SIG-M5 (cell line): ENCODE results near the gene CRYL1.

Experiments
- DNase-seq: peaks from one replicate; lab custom pipeline; 2025; lab: John Stamatoyannopoulos, UW

The CRYL1 gene

DNA sequence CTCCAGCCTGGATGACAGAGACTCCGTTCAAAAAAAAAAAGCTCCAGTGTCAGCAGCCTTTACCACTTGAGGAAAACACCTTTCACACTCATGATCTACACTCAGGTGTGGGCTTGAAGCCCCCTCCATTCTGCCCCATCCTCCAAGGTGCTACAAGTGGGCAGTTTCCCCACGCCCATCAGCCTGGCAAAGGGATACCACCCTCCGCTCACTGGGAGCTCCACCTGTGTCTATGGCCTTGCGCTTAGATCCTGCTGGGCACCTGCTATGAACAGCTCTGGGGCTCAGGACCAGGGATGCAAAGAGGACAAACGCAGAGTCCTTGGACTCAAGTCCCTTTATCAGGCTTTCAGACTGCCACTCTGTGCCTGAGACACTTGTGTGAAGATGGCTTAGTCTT lies 127.8 kb downstream of the CRYL1 start:
- DNase-seq: no peak

DNA sequence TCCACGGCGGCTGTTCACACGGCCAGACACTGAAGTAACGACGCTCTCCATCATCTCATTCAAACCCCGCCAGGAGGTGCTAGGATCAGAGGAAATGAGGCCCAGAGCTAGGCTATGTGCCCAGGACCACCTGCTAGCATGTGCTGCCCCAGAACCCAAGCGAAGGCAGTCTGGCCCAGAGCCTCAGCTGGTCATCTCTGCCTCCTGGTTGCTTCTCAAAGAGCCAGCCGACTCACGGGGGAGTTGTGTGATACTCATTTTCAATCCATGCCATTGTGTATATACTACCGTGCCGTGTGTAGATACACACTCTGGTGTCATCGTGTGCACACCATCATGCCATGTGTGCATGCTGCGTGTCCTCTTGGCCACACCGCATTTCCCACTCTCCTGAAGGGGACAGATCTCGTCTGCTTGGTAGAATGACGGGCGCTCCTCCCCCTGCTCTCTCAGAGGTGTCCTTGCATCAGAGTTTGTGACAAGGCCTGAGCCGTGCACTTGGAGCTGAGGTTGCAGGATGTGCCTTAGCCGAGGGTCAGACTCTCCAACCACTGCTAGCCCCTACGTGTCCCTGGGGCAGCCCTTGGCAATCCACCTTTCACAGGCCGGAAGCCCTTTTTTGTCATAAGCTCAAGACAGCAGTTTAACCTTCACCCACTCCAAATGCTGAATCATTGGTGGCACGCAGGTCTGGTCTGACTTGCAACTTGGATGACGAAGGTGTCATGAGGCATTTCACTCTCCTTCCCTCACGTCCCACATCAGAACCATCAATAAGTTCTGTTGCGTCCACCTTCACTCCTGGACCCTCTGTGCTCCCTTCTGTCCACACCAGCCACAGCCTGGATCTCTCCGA lies 130.4 kb downstream of the CRYL1 start:
- no peak for DNase-seq

DNA sequence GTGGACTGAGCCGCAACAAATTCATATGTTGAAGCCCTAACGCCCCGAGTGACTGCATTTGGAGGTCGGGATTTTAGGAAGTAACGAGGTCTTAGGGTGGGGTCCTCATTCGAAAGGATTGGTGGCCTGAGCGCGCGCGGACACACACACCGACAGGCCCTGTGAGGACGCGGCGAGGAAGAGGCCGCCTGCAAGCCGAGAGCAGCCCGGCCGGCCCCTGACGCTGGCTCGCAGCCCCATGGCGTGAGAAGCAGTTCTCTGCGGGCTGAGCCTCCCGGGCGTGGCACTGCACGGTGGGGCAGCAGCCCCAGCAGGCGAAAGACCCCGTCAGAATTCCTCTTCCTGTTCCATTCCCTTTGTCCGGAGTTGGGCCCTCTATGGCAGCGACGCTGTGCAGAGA lies 131.2 kb downstream of the CRYL1 start:
- DNase-seq: no peak

DNA sequence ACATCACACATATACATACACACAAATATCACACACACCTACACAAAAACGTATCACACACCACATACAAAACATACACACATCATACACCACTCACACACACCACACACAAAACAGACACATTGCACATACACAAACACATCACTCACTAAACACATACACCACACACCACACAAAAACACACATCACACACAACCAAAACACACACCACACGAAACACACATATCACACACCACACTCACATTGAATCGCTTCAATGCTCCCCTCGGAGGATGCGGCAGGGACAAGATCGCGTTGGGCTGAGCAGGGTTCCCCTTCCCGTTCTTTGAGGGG lies 131.5 kb downstream of the CRYL1 start:
- DNase-seq: no peak

DNA sequence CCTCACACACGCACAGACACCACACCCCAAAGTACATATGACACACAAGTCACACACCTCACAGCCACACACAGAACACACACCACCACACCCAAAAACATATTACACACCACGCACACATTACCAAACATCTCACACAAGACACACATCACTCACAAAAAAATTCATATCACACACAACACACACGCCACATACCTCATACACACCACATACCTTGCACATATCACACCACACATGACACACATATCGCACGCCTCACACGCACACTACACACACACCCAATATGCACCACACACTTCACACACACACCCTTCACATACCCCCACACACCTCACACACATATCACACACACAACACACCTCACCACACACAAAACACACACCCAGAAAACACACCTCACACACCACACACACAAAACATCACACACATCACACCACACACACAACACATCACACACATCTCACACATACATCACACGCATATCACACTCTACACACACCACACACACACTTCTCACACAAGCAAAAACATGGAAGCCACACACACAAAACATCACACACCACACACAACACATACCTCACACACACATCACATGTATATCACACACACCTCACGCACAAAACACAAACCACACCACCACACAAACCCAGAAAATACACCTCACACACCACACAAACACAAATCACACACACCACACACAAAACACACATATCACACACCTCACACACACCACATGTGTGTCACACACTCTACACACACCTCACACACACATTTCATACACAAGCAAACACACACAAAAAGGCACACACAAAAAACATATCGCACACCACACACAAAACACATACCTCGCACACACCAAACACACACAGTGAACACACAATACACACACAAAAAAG lies 132.1 kb downstream of the CRYL1 start:
- DNase-seq: no peak

DNA sequence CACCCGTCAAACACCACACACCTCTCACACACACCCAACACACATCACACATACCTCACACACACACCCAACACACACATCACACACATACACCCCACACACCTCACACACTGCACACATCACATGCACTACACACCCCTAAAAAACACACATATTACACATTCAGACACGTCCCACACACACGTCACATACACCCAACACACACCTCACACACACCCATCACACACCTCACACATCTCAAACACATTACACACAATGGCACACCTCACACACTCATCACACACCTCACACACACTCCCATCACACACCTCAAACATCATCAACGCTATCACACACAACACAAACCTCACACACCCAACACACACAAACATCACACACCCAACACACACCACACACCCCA lies 133.1 kb downstream of the CRYL1 start:
- no peak for DNase-seq

DNA sequence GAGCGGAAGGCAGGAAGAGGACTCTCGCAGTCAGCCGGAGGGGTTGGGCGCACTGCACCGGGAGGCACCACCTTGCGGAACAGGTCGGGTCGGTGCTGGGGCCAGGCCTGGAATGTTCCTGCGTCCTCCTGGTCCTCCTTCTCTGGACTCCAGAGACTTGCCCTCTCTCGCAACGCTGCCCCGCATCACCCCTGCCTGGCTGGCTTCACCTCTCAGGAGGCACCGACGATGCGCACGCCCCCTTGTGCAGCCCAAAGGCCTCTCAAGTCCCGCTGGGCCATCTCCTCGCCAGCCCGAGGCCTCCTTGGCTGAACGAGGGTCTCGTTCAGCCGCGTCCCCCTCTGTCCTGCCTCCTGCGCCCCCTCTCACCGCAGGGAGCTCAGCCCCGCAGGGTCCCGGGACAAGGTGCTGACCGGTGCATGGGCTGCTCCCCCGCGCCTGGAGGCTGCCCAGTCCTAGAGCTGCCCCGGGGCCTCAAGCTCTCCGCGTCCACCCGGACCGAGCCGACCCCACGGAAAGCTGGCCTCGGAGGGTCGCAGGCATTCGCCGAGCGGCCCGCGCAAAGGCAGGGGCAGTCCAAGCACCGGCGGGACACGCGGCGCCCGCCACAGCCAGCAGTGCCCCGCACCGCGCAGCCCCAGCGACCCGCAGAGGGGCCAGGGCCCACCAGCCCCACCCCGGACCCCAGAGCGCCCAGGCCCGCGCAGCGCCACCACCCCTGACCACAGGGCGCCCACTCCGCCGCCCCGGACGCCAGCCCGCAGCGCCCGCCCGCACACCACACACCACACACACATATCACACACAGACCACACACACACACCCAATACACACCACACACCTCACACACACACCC lies 133.8 kb downstream of the CRYL1 start:
- DNase-seq: no peak

DNA sequence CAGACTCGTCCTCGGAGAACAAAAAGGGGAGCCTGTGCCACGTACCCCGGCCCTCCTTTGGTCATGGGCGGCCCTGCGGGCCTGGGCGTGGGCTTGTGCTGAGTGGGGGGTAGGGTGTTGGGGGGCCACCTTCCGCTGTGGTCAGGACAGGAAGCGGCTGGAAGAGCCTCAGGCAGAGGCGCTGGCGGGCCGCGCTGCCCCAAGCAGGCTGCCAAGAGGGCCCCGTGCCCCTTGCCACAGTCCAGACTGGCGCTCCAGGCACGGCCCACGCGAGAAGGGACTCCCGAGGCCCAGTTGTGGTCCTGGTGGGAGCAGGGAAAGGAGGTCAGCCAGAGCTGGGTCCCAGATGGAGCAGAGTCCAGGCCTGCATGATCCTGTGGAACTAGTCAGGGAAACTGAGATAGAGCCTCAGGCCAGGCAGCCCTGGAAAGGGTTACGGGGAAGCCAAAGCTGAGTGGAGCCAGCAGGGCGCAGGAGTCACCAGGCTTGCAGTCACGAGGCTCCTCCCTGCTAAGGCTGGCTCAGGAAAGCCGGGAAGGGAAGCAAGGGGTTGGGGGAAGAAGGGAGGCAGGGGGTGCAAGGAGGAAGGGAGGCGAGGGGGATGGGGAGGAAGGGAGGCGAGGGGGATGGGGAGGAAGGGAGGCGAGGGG lies 135.0 kb downstream of the CRYL1 start:
- no peak for DNase-seq

DNA sequence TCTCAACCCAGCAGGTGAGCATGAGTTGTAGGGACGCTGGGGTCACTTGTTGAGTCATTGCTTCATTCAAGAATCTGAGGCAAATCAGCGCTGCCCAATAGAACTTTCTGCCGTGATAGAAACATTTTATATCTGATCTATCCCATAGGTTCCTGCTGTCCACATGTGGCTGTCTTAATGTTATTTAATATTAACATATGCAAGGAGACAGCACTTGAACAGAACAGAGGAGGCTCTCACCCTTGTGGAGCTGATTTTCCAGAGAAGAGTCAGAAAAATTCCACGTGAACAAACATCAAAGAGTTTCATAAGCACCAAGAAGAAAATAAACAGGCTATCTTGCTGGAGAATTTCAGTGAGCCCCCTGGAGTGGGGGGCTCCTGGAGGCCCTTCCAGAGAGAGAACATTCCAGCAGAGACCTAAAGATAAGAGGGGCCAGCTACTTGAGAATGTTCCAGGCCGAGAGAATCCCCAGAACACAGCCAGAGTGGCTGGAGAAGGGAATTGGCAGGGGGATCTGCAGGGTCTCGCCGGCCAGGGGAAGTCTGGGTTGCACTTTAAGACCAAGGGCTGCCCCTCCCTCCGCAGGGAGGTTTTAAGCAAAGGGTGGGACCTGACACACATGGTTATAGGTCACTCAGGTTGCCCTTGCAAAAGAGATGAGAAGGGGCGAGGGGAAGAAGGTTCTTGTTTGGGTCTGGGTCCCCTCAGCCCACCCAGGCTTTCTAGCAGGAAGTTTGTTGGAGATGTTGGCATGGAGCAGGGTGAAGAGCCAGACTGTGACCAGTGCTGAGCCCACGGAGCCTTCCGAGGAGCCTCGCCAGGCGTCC lies 135.7 kb downstream of the CRYL1 start:
- DNase-seq: no peak

DNA sequence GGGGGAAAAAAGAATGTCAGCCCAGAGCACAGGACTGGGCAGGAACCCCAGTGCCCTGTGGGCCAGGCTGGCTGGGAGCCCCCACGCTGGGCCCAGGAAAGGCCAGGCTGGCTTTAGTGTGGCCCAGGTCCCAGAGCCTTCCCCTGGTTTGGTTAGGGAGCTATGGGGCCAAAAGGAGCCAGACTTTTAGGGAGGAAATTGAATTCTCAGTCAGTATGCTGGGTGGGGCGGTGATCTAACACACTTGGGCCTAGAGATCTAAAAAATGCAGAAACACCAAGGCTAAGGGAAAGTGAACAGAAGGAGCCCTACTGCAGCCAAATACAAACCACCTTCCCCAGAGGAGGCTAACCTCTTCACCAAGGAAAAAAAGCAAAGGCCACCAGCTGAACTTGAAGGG lies 137.5 kb downstream of the CRYL1 start:
- no peak for DNase-seq

DNA sequence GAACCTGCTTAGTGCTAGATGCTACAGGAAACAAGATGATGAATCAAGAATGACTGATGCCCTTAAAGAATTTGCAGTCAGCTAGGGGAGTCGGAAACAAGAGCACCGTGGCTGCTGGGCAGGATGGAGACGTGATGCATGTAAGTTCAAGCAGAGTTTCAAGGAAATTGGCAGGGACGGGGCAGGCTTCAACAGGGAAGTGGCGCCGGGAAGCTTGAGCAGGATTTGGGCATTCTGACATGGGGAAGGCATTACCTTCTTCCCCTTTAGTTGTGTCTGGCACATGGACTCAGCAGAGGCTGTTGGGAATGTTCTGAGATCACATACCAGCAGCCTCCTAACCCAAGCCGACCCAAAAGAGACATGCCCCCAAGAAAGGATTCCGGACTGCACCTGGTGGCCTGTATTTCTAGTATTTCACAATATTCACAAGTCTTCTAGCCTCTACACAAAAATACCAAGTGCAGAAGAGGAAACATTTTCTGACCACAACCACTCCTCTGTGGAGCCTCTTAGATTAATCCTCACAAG lies 138.2 kb downstream of the CRYL1 start:
- no peak for DNase-seq

DNA sequence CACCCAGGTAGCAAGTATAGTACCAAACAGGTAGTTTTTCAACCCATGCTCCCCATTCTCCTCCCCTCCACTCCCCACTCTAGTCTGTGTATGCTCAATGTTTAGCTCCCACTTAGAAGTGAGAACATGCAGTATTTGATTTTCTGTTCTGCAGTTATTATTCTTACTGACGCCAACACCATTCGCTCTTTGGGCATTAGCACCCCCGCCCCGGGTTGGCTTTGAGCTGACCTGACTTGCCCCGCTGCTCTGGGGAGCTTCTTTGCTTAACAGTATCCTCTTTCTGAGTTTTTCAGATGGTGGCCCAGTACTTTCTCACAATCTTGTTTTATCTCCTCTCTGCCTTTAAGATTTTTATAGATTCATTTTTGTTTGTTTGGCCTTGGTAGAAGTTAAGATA lies 138.7 kb downstream of the CRYL1 start:
- no peak for DNase-seq

DNA sequence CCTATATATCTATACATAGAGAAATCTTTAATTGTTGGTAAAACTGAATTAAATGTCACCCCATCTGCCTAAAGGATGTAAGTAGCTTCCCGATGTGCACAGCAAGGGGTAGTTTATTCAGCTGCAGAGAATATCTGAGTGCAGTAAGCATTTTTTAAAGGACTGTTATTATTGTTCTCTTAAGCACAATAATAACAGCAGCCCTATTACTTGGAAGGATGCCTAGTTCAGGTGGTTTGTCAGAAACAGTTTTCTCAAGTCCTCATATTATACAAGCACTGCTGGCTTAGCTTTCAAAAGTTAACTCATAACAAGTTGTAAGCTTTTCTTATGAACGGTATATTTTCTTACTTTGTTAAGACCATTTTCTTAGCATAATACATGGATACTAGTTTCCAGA lies 142.6 kb downstream of the CRYL1 start:
- DNase-seq: no peak

DNA sequence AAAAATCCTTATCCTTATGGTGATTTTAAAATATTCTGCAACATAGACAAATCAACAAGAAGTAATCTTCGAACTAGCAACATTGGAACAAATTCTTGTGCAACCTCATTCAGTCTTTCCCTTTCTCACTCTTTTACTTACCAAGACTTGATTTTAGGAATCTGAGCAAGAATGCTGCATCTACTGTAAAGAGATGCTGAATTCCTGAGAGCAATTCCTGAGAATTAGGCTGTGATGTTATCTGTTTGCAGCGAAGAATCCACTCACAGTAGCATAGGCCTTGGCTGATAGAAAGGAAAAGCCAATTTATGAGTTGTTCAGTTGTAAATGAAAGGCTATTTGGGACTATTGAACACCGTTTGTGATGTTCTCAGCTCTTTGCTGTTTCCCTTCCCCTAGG lies 144.3 kb downstream of the CRYL1 start:
- DNase-seq: no peak

DNA sequence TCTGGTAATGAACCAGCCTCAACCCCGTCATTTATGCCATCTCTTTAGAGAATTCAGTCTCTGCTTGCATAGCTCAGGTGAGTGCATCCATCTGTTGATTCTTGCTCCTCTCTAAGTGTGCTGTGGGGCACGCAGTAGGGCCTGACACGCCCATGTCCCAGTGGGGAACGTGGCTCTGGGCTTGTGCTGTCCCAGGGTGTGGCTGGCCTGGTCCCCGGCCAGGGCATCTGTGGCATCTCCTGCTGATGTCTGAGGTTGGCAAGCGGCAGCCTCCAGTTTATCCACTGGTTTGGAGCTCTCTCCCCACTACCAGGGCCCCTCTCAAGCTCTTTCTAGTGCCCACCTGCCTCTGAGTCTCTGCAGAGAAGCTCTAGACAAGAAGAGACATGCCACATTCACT lies 146.9 kb downstream of the CRYL1 start:
- DNase-seq: no peak

DNA sequence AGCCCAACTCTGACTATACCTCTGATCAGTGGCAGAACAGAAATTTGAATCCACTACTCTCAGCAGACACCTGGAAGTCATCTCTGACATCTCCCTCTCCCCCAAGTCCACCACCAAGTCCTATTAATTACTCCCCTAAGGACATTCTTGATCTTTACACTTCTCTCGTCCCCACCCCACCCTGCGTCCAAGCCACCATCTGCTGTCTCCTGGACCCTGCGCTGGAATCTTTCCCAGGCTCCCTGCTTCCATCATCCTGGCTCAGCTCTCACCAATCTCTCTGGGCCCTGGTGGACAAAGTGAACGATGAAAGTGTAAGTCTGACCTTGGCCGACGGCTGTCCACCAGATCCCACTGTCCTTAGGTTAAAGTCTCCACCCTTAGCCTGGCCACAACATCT lies 147.9 kb downstream of the CRYL1 start:
- DNase-seq: no peak

DNA sequence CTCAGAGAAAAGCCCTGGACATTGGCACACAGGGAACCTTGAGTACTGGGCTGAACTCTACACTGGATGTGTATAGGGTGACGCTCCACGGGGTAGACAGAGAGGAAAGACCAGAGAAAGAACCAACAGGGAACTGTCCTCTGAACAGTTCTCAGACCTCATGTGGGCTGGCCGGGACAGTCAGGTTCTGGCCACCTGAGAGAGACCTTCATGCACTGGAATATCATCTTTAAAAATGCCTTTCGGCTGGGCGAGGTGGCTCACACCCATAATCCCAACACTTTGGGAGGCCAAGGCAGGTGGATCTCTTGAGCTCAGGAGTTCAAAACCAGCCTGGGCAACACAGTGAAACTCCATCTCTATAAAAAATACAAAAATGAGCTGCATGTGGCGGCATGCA lies 149.8 kb downstream of the CRYL1 start:
- DNase-seq: no peak

DNA sequence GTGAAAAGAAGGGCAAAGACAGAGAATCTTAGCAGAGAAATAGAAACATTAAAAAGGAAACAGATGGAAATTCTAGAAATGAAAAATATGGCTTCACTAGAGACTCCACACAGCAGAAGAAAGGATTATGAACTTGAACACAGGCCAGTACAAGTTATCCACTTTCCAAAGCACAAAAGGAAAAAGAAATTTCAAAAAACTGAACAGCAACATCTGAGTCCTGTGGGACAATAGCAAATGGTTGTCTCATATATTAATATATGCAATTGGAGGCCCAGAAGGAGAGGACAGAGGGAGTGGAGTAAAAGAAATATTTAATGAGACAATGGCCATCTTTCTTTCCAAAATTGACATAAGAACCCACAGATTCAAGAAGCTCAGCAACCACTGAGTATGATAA lies 151.8 kb downstream of the CRYL1 start:
- DNase-seq: no peak

DNA sequence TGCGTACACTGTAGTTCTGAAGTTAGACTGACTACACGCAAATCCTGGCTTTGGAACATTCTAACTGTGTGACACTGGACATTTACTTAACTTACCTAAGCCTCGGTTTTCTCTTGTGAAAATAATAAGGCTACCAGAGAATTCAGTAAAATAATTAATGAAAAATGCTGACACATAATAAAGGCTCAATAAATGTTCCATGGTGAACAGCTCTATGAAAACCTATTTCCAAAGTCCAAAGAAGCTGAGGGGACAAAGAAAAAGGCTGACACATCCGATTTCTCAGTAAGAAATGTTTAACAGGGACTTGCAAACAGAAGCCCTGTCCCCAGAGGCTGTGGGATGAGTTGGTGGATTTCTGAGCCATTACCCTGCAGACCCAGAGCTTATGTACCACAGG lies 153.8 kb downstream of the CRYL1 start:
- no peak for DNase-seq

DNA sequence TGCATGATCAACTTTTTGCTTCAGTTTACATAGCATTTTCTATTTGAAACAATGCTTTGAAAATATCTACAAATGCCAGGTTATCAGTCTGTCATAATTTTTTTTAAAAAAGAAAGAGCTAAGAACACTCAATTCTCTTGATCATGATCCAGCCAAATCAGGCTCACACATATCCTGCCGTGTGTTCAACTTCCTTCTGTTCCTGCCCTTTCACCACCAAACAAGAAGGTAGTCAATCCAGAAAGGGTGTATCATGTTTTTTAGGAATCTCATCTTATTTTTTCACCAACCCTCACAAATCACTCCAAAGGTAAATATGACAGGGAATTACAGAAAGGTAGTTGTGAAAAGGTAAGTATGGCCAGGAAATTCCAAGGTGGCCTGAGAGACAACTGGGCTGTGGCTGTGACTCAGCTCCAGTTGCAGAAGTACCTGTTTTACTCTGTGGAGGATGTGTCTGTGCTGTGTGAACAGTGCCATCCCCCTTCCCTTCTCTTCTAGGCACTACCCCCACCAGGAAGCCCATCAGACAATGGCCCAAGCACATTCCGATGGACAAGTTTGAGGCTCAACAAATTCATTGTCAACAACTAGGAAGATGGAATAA lies 154.7 kb downstream of the CRYL1 start:
- no peak for DNase-seq
